Stimulated activated CD4-positive, alpha-beta T cell treated with anti-CD3 and anti-CD28 coated beads, Interleukin-2, amount 100 ng/mL, for 48 hours (primary cell): ENCODE data around the gene CREBL2.
"Not testable (repeated sequence)": the region's sequence is repeated elsewhere in the genome, so short reads cannot be mapped to it uniquely, and the experiment has no call there.

Source experiments
- DNase-seq, 2 donors: peaks; one replicate each; pipeline ENCODE4 v3.0.0-alpha.2; 2020

The CREBL2 gene

GRCh38 chr12:12599750-12600643 is 11.7 kb upstream of the CREBL2 start:
- no peak for DNase-seq

GRCh38 chr12:12600659-12601058 is 11.0 kb upstream of the CREBL2 start:
- DNase-seq: no peak

DNA sequence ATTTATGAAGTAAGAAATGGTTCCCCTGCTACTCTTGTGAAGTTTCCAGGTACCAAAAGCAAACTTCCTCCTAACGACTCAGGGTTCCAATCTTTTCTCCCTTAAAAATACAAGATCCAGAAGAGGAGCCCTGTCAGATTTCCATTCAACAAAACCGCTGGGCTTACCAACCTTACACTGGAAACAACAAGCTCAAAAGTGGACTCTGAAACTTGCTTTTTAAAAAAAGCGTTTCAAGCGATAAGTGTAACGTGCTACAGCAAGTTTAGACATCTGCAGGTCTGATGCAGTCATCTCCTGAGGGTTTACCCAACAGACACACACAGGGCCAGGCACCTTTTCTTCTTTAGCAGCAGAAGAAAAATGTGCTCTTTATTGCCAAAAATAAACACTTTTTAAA is 6.9 kb upstream of the CREBL2 start:
- no peak for DNase-seq

- no peak for DNase-seq
These were observed 4.7 kb upstream of the CREBL2 start for GRCh38 chr12:12606781-12607589.

DNA sequence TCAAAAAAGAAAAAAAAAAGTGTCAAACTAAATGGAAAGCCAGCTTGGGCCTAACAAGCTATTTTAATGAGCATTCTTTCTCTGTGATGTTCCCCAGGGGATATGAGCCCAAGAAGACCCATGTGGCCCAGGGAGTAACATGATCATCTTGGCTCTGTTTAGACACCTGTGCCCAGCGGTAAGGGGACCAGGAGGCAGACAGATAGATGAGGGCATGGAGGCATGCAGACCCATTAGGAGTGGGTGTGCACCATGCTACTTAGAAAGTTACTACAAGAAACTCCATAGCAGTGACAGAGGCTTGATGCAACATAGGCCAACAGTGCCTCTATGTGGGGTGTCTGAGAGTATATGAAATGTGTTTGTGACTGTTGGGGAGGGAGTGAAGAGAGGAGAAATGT is 3.1 kb upstream of the CREBL2 start:
- DNase-seq: no peak

GRCh38 chr12:12609692-12610091 is 2.0 kb upstream of the CREBL2 start:
- DNase-seq: no peak

DNA sequence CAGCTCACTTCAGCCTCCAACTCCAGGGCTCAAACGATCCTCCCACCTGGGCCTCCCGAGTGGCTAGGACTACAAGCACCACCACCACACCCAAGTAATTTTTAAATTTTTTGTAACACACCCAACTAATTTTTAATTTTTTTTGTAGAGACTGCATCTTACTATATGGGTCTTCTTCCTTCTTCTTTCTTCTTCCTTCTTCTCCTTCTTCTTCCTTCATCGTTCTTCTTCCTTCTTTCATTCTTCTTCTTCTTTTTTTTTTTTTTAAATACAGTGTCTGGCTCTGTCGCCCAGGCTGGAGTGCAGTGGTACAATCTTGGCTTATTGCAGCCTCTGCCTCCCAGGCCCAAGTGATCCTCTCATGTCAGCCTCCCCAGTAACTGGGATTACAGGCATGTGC is 965 bp upstream of the CREBL2 start:
- no peak for DNase-seq

GRCh38 chr12:12612358-12612757 is 682 bp downstream of the CREBL2 start:
- DNase-seq: no peak

DNA sequence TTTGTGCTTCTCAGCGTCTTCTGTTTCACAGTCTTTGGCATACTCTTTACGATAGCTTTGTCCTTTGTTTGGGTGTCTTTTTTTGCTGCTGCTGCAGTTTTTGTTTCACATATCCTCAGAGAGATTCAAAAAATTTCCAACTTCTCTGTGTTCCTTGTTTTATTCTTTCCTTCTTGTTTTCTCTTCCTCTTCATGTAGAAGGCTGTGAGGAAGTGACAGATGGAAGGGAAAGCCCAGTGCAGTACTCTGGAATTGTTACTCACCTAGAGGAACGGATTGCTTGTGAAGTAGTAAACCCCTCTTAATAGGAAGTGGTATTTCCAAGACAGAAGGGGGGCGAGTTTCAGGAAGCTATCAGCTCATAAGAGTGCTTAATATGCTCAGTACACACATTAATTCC is 1.7 kb downstream of the CREBL2 start:
- DNase-seq: no peak

DNA sequence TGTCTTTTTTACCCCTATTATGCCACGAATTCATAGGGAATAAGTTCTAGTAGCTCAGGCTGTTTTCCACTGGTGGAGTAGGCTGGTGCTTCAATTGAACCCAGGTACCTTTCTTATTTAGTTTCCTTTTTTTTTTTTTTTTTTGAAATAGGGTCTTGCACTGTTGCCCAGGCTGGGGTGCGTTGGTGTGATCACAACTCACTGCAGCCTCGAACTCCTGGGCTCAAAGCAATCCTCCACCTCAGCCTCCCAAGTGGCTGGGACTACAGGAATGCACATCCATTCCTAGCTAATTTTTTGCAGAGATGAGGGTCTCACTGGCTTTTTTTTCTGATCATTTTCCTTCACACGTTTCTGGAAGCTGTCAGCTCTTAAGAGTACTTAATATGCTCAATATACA is 2.7 kb downstream of the CREBL2 start:
- no peak for DNase-seq

DNA sequence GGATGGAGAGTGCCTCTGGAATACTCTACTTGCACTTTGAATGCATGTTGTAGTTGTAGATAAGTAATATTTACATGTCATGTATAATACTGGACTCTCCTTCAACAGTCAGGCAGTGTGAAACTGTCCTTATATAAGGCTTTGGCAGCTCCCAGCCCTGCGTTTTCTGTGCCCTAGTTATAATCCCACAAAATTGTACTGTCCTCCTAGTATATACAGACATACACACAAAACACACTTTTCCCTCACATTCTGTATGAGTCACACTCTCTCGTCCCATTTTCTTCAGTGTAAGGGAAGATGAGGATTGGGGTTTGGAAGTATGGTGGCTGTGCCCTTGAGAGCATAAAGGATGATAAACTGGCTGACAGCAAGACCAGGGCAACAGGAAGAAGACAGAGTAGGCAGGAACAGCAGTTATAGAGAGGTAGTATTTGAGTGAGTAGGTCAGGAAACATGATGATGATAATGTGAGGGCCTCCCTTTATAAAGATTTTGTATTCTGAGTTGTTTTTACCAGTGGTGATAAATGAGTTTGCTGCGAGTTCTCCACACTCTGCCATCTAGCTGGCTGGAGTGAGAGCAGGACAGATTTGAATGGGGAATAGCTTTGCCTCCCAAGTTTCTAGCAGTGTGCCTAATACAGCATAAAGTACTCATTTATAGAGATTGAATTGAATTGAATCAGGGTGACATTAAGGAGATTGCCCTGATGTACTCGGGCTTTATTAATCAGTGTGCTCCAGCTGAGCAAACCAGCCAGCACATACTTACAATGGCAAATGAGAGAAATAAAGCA is 5.0 kb downstream of the CREBL2 start:
- DNase-seq: no peak

DNA sequence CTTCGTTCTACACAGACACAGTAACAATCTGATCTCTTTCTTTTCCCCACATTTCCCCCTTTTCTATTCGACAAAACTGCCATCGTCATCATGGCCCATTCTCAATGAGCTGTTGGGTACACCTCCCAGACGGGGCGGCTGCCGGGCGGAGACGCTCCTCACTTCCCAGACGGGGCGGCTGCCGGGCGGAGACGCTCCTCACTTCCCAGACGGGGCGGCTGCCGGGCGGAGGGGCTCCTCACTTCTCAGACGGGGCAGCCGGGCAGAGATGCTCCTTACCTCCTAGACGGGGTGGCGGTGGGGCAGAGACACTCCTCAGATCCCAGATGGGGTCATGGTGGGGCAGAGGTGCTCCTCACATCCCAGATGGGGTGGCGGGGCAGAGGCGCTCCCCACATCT is 6.4 kb downstream of the CREBL2 start:
- DNase-seq: not testable (repeated sequence)

GRCh38 chr12:12620730-12621315 is 9.1 kb downstream of the CREBL2 start:
- DNase-seq: no peak

DNA sequence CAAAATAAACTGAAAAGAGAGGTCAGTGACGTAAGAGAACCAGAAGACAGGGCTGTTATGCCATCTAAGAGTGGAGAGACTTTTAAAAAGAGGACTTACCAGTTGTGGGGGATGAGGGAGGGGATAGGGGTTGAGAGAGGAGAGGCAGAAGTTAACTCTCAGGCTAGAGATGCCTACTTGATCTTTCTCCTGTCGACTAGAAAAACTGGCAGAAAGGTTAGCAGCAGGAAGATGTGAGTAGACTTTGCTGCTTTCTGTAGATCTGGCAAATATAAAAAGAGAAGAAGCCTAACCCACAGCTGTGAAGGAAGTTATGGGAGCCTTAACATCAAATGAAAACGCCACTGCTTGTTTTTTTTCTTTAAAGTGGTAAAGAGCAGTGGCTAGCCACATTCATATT is 10.7 kb downstream of the CREBL2 start:
- no peak for DNase-seq

GRCh38 chr12:12624498-12624992 is 12.9 kb downstream of the CREBL2 start:
- DNase-seq: no peak

- no peak for DNase-seq
These were observed 14.8 kb downstream of the CREBL2 start for GRCh38 chr12:12626471-12626870.

DNA sequence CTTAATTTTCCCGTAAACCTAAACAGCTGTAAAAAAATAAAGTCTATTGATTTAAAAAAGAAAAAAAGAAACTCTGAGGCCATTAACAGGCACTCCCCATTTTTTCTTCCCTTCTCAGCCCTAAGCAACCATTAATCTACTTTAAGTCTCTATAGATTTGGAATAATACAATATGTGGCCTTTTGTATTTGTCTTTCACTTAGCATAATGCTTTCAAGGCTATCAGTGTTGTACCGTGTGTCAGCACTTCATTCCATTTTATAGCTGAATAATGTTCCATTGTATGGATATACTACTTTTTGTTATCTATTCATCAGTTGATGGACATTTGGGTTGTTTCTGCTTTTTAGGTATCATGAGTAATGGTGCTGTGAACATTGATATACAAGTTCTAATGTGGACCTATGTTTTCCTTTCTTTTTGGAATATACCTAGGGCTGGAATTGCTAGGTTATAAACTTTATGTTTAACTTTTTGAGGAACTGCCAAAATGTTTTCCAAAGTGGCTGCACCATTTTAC is 15.7 kb downstream of the CREBL2 start:
- no peak for DNase-seq

DNA sequence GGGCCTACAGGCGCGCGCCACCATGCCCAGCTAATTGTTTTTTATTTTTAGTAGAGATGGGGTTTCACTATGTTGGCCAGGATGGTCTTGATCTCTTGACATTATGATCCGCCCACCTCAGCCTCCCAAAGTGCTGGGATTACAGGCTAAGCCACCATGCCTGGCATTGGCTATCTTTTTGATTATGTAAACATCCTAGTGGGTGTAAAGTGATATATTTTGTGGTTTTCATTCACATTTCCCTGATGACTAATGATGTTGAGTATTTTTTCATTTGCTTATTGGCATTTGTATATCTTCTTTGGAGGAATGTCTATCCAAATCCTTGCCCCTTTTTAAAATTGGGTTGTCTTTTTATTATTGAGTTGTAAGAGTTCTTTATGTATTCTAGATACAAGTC is 16.3 kb downstream of the CREBL2 start:
- no peak for DNase-seq

GRCh38 chr12:12630850-12631249 is 19.2 kb downstream of the CREBL2 start:
- no peak for DNase-seq

GRCh38 chr12:12635651-12636050 is 24.0 kb downstream of the CREBL2 start:
- no peak for DNase-seq

DNA sequence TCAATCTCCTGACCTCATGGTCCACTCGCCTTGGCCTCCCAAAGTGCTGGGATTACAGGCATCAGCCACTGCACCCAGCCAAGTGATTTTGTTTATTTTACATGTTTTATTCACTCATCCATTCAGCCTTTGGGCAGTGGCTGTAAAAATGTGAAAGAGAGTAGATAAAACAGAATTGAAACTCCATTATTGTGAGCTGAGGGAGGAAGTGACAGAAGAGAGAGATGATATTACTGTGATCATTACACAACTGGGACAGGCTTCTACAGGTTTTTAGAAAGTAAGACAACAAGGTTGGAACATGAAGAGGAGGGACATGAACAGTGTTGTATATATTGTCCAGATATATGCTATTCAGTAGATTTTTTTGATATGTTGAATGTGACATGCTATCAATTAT is 25.0 kb downstream of the CREBL2 start:
- no peak for DNase-seq

DNA sequence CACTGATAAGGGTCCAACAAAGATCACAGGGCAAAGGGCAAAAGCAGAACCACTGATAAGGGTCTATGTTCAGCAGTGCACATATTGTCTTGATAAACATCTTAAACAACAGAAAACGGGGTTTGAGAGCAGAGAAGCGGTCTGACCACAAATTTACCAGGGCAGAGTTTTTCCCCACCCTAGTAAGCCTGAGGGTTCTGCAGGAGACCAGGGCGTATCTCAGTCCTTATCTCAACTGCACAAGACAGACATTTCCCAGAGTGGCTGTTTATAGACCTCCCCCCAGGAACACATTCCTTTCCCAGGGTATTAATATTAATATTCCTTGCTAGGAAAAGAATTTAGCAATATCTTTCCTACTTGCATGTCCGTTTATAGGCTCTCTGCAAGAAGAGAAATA is 28.3 kb downstream of the CREBL2 start:
- not testable (repeated sequence) for DNase-seq
